ENCODE data around the gene PCDHB1. TPM values are rescaled to one million over a fixed set of nuclear protein-coding genes. Genes with fewer than 3 reads are reported as not detected.

Gene PCDHB1
- total RNA-seq, 1 experiment from 2014 or later: 0.13 TPM

DNA sequence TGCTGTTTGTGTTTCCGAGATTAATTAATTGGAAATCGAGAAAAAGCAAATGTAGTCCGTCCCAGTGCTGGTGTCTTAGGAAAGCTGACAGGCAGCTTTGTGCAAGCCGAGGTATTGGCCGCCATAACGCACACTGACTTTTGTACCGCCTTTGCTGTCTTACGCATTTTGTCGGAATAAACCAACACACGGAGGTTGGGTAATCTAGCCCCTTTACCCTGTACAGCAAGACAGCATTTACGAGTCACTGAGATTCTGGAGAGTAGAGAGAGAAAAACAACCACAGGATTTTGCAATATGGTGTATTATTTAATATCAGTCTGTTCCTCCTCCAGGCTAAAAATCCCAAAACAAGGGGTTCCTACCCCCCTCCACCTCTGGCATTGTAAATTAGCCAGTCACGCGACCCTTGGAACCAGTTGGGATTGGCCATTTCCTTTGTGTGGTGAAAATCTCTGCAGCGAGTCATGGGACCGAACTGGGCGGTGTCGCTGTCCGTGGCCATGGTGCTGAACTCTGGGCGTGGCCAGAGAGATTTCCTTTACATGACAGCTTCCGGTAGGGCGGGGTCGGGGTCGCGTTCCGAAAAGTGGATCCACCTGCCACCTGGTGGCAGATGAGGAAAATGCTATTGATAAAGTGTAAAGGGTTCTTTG is 10.3 kb upstream of the PCDHB1 start (continued):
- peak; percentile 90 for TF ChIP-seq SMAD3 (CRISPR knock-in tag; IDR thresholded peaks at IDR 0.05; ENCODE audit: borderline replicate concordance)
- TF ChIP-seq TEAD4 (CRISPR knock-in tag; IDR thresholded peaks at IDR 0.05): 0 out of 2 replicates have a peak, but pooled peaks have one; percentile 78
- 0 out of 2 replicates have a peak, but pooled peaks have one; percentile 67 for TF ChIP-seq TP53 (CRISPR knock-in tag; IDR thresholded peaks at IDR 0.05)
- TF ChIP-seq, protein P1, sequence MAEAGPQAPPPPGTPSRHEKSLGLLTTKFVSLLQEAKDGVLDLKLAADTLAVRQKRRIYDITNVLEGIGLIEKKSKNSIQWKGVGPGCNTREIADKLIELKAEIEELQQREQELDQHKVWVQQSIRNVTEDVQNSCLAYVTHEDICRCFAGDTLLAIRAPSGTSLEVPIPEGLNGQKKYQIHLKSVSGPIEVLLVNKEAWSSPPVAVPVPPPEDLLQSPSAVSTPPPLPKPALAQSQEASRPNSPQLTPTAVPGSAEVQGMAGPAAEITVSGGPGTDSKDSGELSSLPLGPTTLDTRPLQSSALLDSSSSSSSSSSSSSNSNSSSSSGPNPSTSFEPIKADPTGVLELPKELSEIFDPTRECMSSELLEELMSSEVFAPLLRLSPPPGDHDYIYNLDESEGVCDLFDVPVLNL (CRISPR knock-in tag; IDR thresholded peaks at IDR 0.05; ENCODE audit: borderline replicate concordance, low read depth): no peak
- no peak for TF ChIP-seq ZNF423 (CRISPR knock-in tag; IDR thresholded peaks at IDR 0.05)
- peak; percentile 77; the same call in 1 of the 2 replicates for TF ChIP-seq ETV6 (CRISPR knock-in tag; IDR thresholded peaks at IDR 0.05)
- 0 out of 2 replicates have a peak, but pooled peaks have one; percentile 39 for TF ChIP-seq HMGXB4 (CRISPR knock-in tag; IDR thresholded peaks at IDR 0.05)
- TF ChIP-seq, protein P2, sequence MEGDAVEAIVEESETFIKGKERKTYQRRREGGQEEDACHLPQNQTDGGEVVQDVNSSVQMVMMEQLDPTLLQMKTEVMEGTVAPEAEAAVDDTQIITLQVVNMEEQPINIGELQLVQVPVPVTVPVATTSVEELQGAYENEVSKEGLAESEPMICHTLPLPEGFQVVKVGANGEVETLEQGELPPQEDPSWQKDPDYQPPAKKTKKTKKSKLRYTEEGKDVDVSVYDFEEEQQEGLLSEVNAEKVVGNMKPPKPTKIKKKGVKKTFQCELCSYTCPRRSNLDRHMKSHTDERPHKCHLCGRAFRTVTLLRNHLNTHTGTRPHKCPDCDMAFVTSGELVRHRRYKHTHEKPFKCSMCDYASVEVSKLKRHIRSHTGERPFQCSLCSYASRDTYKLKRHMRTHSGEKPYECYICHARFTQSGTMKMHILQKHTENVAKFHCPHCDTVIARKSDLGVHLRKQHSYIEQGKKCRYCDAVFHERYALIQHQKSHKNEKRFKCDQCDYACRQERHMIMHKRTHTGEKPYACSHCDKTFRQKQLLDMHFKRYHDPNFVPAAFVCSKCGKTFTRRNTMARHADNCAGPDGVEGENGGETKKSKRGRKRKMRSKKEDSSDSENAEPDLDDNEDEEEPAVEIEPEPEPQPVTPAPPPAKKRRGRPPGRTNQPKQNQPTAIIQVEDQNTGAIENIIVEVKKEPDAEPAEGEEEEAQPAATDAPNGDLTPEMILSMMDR (IDR thresholded peaks at IDR 0.05): peak; percentile 81
- TF ChIP-seq, protein P3, sequence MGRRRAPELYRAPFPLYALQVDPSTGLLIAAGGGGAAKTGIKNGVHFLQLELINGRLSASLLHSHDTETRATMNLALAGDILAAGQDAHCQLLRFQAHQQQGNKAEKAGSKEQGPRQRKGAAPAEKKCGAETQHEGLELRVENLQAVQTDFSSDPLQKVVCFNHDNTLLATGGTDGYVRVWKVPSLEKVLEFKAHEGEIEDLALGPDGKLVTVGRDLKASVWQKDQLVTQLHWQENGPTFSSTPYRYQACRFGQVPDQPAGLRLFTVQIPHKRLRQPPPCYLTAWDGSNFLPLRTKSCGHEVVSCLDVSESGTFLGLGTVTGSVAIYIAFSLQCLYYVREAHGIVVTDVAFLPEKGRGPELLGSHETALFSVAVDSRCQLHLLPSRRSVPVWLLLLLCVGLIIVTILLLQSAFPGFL (CRISPR knock-in tag; IDR thresholded peaks at IDR 0.05; ENCODE audit: borderline replicate concordance): no peak
- peak; percentile 51; the same call in 1 of the 2 replicates for TF ChIP-seq AFF4 (CRISPR knock-in tag; IDR thresholded peaks at IDR 0.05; ENCODE audit: borderline replicate concordance)
- no peak for TF ChIP-seq SOX15 (CRISPR knock-in tag; IDR thresholded peaks at IDR 0.05)
- no peak for TF ChIP-seq NFATC4 (CRISPR knock-in tag; IDR thresholded peaks at IDR 0.05)
- peak; percentile 78 for TF ChIP-seq CREM (CRISPR knock-in tag; IDR thresholded peaks at IDR 0.05)
- TF ChIP-seq USF2 (CRISPR knock-in tag; IDR thresholded peaks at IDR 0.05): peak; percentile 96
- peak; percentile 81; the same call in 1 of the 2 replicates for TF ChIP-seq JUN (CRISPR knock-in tag; IDR thresholded peaks at IDR 0.05)
- no peak for TF ChIP-seq GRHL2 (CRISPR knock-in tag; IDR thresholded peaks at IDR 0.05; ENCODE audit: insufficient replicate concordance, severe bottlenecking)
- no peak for TF ChIP-seq ZNF121 (CRISPR knock-in tag; IDR thresholded peaks at IDR 0.05)
- peak; percentile 95 for TF ChIP-seq TEAD1 (CRISPR knock-in tag; IDR thresholded peaks at IDR 0.05)
- no peak for TF ChIP-seq EMX1 (CRISPR knock-in tag; IDR thresholded peaks at IDR 0.05)
- TF ChIP-seq ZNF138 (CRISPR knock-in tag; conservative IDR thresholded peaks at IDR 0.05): no peak
- TF ChIP-seq IRF2 (CRISPR knock-in tag; IDR thresholded peaks at IDR 0.05; ENCODE audit: borderline replicate concordance, low read depth): no peak
- TF ChIP-seq ZNF671 (CRISPR knock-in tag; IDR thresholded peaks at IDR 0.05): no peak
- TF ChIP-seq, protein P4, sequence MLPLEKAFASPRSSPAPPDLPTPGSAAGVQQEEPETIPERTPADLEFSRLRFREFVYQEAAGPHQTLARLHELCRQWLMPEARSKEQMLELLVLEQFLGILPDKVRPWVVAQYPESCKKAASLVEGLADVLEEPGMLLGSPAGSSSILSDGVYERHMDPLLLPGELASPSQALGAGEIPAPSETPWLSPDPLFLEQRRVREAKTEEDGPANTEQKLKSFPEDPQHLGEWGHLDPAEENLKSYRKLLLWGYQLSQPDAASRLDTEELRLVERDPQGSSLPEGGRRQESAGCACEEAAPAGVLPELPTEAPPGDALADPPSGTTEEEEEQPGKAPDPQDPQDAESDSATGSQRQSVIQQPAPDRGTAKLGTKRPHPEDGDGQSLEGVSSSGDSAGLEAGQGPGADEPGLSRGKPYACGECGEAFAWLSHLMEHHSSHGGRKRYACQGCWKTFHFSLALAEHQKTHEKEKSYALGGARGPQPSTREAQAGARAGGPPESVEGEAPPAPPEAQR (CRISPR knock-in tag; IDR thresholded peaks at IDR 0.05): no peak
- TF ChIP-seq, protein P5, sequence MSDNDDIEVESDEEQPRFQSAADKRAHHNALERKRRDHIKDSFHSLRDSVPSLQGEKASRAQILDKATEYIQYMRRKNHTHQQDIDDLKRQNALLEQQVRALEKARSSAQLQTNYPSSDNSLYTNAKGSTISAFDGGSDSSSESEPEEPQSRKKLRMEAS (CRISPR knock-in tag; IDR thresholded peaks at IDR 0.05): peak; percentile 85
- TF ChIP-seq ZBTB43 (CRISPR knock-in tag; IDR thresholded peaks at IDR 0.05): no peak; the same call in 1 of the 2 replicates
